BLaER1 (cell line): Measurements from ENCODE around the gene DDX54.
A peak's percentile ranks its signal among the peaks of the same experiment; 100 is the strongest.
"Not testable (repeated sequence)": the region's sequence is repeated elsewhere in the genome, so short reads cannot be mapped to it uniquely, and the experiment has no call there.

Experiments used
- H3K27ac ChIP-seq: shearing (Covaris generic); formaldehyde crosslinking; 2 replicates; pipeline ENCODE4 v1.8.1; 2022
- H3K27me3 ChIP-seq: shearing (Covaris generic); formaldehyde crosslinking; 2 replicates; pipeline ENCODE4 v1.8.1; 2022
- H3K36me3 ChIP-seq: shearing (Covaris generic); formaldehyde crosslinking; 2 replicates; pipeline ENCODE4 v1.8.1; 2022
- H3K4me1 ChIP-seq: shearing (Covaris generic); formaldehyde crosslinking; 2 replicates; pipeline ENCODE4 v1.8.1; 2022
- H3K4me2 ChIP-seq: shearing (Covaris generic); formaldehyde crosslinking; 2 replicates; pipeline ENCODE4 v1.8.1; 2022
- H3K4me3 ChIP-seq: shearing (Covaris generic); formaldehyde crosslinking; 2 replicates; pipeline ENCODE4 v1.8.1; 2022
- H3K9ac ChIP-seq: shearing (Covaris generic); formaldehyde crosslinking; 2 replicates; pipeline ENCODE4 v1.8.1; 2022
- H3K9me3 ChIP-seq: shearing (Covaris generic); formaldehyde crosslinking; 2 replicates; pipeline ENCODE4 v1.8.1; 2022
- H4K20me1 ChIP-seq: shearing (Covaris generic); formaldehyde crosslinking; 2 replicates; pipeline ENCODE4 v1.8.1; 2022
- Cebpa-rat ChIP-seq: shearing (Covaris generic); IDR thresholded peaks from 2 replicates; pipeline ENCODE4 v1.8.1; 2022

DDX54 gene

GRCh38 chr12:113130457-113131135 lies 54.7 kb downstream of the DDX54 start:
- no peak for TF ChIP-seq Cebpa-rat
- H3K9me3 ChIP-seq = no peaks in the 10 kb centered on the region
- peaks cover 10% of the 10 kb centered on the region; the same call in 1 of the 2 replicates for H3K27me3 ChIP-seq
- peaks cover 80% of the 10 kb centered on the region for H4K20me1 ChIP-seq
- peaks cover 80% of the 10 kb centered on the region for H3K4me1 ChIP-seq
- H3K4me2 ChIP-seq = peak overlapping the region; percentile 92
- H3K4me3 ChIP-seq = peak overlapping the region; percentile 46
- H3K27ac ChIP-seq = peak overlapping the region; percentile 67
- H3K36me3 ChIP-seq = peaks cover 22% of the 10 kb centered on the region; the same call in 1 of the 2 replicates
- peak overlapping the region; percentile 65 for H3K9ac ChIP-seq

GRCh38 chr12:113129664-113130456 lies 55.4 kb downstream of the DDX54 start:
- H3K4me3 ChIP-seq = no peak overlapping the region
- peaks cover 25% of the 10 kb centered on the region; the same call in 1 of the 2 replicates for H3K36me3 ChIP-seq
- TF ChIP-seq Cebpa-rat = no peak
- peaks cover 80% of the 10 kb centered on the region for H4K20me1 ChIP-seq
- H3K9me3 ChIP-seq = no peaks in the 10 kb centered on the region
- H3K27me3 ChIP-seq = peaks cover 4% of the 10 kb centered on the region; the same call in 1 of the 2 replicates
- peak overlapping the region; percentile 35; the same call in 1 of the 2 replicates for H3K27ac ChIP-seq
- peaks cover 75% of the 10 kb centered on the region for H3K4me1 ChIP-seq
- H3K4me2 ChIP-seq = peak overlapping the region; percentile 92
- H3K9ac ChIP-seq = no peak overlapping the region

GRCh38 chr12:113128802-113129663 lies 56.2 kb downstream of the DDX54 start:
- H3K4me2 ChIP-seq = peak overlapping the region; percentile 92
- H3K9ac ChIP-seq = no peak overlapping the region
- H3K9me3 ChIP-seq = peaks cover 4% of the 10 kb centered on the region; the same call in 1 of the 2 replicates
- no peak overlapping the region for H3K4me3 ChIP-seq
- H3K27ac ChIP-seq = peak overlapping the region; percentile 22; the same call in 1 of the 2 replicates
- no peak for TF ChIP-seq Cebpa-rat
- peaks cover 73% of the 10 kb centered on the region for H4K20me1 ChIP-seq
- peaks cover 66% of the 10 kb centered on the region for H3K4me1 ChIP-seq
- peaks cover 32% of the 10 kb centered on the region for H3K36me3 ChIP-seq
- H3K27me3 ChIP-seq = no peaks in the 10 kb centered on the region

GRCh38 chr12:113127791-113128199 lies 57.5 kb downstream of the DDX54 start:
- Histone ChIP-seq H3K9ac (no peak overlapping the region), H3K36me3 (peaks cover 42% of the 10 kb centered on the region), H4K20me1 (peaks cover 61% of the 10 kb centered on the region), H3K27ac (peak overlapping the region; percentile 6; the same call in 1 of the 2 replicates), H3K9me3 (peaks cover 14% of the 10 kb centered on the region), H3K4me2 (peak overlapping the region; percentile 92), H3K4me3 (no peak overlapping the region), H3K4me1 (peaks cover 54% of the 10 kb centered on the region), H3K27me3 (no peaks in the 10 kb centered on the region)
- TF ChIP-seq Cebpa-rat = no peak

GRCh38 chr12:113120670-113121370 lies 64.5 kb downstream of the DDX54 start:
- H3K36me3 ChIP-seq = peaks cover 76% of the 10 kb centered on the region
- H3K4me3 ChIP-seq = no peak overlapping the region
- H3K9ac ChIP-seq = no peak overlapping the region
- peaks cover 6% of the 10 kb centered on the region for H3K4me1 ChIP-seq
- TF ChIP-seq Cebpa-rat = no peak
- no peak overlapping the region for H3K27ac ChIP-seq
- H3K9me3 ChIP-seq = peaks cover 14% of the 10 kb centered on the region
- no peaks in the 10 kb centered on the region; the same call in 1 of the 2 replicates for H3K27me3 ChIP-seq
- peaks cover 22% of the 10 kb centered on the region for H4K20me1 ChIP-seq
- H3K4me2 ChIP-seq = no peak overlapping the region

GRCh38 chr12:113119980-113120669 lies 65.2 kb downstream of the DDX54 start:
- H3K27ac ChIP-seq = no peak overlapping the region
- H3K4me2 ChIP-seq = no peak overlapping the region
- peaks cover 78% of the 10 kb centered on the region for H3K36me3 ChIP-seq
- no peak overlapping the region for H3K4me3 ChIP-seq
- TF ChIP-seq Cebpa-rat = no peak
- peaks cover 6% of the 10 kb centered on the region for H3K4me1 ChIP-seq
- no peaks in the 10 kb centered on the region; the same call in 1 of the 2 replicates for H3K27me3 ChIP-seq
- H3K9ac ChIP-seq = no peak overlapping the region
- H4K20me1 ChIP-seq = peaks cover 19% of the 10 kb centered on the region
- H3K9me3 ChIP-seq = peaks cover 14% of the 10 kb centered on the region

- Histone ChIP-seq H3K4me3 (no peak overlapping the region), H3K27ac (no peak overlapping the region), H3K36me3 (peaks cover 82% of the 10 kb centered on the region), H3K4me2 (no peak overlapping the region), H3K9ac (no peak overlapping the region), H4K20me1 (peaks cover 19% of the 10 kb centered on the region), H3K27me3 (no peaks in the 10 kb centered on the region; the same call in 1 of the 2 replicates), H3K4me1 (peaks cover 6% of the 10 kb centered on the region), H3K9me3 (peaks cover under 1% of the 10 kb centered on the region; the same call in 1 of the 2 replicates)
- TF ChIP-seq Cebpa-rat = no peak
Observed at GRCh38 chr12:113118142-113118541, 67.1 kb downstream of the DDX54 start.

- H3K4me2 ChIP-seq, H3K27me3 ChIP-seq, H3K9me3 ChIP-seq, H3K9ac ChIP-seq, H3K27ac ChIP-seq, H3K4me3 ChIP-seq, H3K4me1 ChIP-seq: not testable (repeated sequence)
- Histone ChIP-seq H4K20me1 (peaks cover 19% of the 10 kb centered on the region), H3K36me3 (peaks cover 85% of the 10 kb centered on the region)
Observed at GRCh38 chr12:113117684-113118083, 67.6 kb downstream of the DDX54 start.
